HG03432 (cell line): ENCODE results near the gene DAPK1.

Experiments
- ATAC-seq: cut with Tn5 transposase; IDR thresholded peaks from one replicate; pipeline ENCODE4 v1.9.1; 2021; ENCODE audit warnings: mild to moderate bottlenecking, moderate library complexity; ENCODE audit not compliant: unreplicated experiment

Gene DAPK1

DNA sequence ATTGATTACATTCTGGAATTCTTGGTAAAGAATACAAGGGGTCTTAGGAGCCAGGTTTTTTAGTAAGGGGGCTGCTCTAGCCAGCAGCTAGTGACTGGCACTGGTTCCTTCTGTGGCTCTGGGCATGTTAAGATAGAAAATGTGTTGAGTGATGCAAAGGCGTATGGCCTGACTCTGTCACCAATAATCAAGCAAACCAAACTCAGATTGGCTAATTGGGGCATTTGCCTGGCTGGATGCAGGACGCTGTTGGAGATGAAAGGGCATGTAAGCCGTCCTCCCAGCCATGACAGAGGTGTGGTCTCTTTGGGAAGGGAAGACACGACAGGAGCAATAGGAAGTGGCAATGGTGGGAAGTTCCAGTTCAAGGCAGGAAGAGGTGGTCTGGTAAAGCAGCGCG is 140.6 kb downstream of the DAPK1 start:
- ATAC-seq: no peak

GRCh38 chr9:87639949-87640348 is 142.3 kb downstream of the DAPK1 start:
- no peak for ATAC-seq

DNA sequence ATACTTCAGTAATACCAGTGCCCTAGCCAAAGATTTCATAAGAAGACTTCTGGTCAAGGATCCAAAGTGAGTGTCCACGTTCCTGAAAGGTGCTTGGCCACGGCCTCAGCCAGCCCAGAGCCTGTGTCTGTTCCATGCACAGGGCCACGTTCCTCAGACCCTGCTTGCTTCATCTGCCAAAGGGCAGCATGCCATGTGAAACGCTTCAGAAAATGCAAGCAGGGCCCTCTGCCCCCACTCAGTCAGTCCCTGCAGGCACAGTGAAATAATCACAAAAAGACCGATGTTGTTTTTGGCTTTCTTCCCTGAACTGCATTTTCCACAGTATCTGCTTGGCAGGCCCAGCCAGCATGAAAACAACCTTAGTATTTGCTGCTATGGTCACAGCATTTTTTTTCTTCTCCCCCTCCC is 142.7 kb downstream of the DAPK1 start:
- ATAC-seq: no peak

DNA sequence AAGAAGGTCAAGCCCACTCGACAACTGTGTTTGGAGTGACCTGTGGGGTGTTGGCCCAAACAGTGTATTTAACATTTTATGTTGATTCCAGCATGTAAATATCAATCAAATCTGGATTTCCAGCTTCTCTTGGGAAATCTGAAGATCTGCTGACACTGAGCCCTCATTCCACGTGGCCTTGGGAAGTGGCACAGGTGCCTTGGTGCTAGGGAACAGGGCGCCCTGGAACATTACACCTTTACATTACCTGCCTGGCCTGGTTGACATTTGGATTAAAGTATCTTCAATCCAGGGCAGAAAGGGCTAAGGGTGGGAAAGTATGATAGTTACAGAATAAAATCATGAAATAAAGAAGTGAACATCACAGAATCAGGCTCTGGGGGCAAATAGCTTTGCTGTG is 143.4 kb downstream of the DAPK1 start:
- ATAC-seq: no peak

DNA sequence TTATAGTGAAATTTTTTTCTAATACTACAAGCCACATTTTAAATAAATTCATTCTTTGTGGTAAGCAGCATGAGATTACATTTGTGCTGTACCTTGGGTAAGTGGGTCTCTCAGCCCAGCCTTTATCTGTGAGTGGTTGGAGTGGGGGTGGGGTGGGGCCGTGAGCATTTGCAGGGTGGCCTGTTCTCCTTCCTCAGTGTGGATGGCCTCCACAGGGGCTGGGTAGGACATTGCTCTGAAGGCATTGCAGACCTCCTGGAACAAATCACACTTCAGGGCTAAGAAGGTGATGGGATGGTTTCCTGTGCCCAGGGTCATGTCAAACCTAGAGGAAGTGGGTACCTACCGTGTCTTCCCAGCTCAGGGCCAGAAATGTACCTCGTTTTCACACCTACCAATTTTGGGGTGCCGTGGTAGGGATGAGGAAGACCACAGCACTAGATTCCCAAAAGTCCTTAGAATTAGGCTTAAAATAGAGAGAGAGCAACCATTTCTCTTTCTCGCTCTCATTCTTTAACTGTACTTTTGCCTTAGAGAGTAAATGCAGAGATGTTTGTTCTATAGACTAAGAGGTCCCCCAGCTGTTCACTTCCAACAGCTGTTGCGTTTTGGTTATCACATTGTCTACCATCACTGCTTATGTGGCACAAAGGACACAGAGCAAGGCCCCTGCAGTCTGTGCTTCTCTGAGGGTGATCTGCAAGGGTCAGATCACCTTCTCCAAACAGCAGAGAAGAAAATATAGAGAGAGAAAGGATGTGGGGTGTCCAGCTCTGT is 144.9 kb downstream of the DAPK1 start:
- no peak for ATAC-seq

GRCh38 chr9:87643107-87643650 is 145.5 kb downstream of the DAPK1 start:
- ATAC-seq: no peak

- ATAC-seq: no peak
Observed at GRCh38 chr9:87643778-87644570, 146.3 kb downstream of the DAPK1 start.

DNA sequence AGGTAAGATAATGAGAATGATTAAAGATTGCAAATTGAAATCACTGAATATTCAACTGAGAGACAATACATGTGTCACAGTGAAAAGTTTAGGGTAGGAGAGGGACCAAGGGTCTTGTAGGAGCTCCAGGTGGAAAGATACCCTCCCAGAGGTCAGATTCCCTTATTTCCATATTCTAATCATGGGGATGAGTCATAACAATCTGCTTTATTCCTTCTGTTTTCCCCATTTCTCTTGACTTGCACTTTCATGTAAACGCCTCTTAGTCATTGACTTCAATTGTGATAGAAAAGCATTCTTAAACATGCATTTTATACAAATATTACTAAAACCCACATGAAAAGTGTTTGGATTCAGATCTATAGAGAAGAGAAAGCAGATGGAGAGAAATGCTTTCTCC is 147.0 kb downstream of the DAPK1 start:
- ATAC-seq: no peak

GRCh38 chr9:87646546-87646945 is 148.9 kb downstream of the DAPK1 start:
- no peak for ATAC-seq

DNA sequence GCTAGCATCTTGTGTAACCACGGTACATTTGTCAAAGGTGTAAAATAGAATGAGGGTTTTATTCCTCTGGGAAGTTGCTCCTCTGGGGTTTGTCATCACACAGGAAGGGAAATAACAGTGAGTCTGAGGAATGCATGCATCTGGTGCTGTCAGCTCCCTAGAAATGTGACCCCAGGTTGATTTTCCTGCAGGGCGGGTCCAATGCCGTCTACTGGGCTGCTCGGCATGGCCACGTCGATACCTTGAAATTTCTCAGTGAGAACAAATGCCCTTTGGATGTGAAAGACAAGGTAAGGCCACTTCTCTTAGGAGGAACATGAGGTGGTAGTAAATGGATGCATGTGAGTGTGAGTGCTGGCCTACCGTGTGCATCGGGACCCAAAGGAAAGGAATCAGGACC is 149.4 kb downstream of the DAPK1 start:
- ATAC-seq: no peak

DNA sequence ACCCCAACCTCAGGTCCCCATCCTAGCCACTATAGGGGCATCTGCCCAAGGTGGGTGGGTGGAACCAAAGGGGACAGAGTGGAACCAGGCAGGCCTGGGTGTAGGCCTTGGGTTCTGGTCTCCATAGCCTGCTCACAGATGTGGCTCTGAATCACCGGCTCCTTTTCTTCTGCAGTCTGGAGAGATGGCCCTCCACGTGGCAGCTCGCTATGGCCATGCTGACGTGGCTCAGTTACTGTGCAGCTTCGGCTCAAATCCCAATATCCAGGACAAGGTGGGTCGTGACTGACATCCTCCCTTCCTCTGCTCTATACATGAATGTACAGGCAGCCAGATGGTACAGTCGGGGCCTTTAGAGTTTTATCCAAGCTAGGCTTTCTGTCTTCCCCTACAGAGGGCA is 150.9 kb downstream of the DAPK1 start:
- ATAC-seq: no peak

- ATAC-seq: no peak
Observed at GRCh38 chr9:87650611-87651295, 153.1 kb downstream of the DAPK1 start.

DNA sequence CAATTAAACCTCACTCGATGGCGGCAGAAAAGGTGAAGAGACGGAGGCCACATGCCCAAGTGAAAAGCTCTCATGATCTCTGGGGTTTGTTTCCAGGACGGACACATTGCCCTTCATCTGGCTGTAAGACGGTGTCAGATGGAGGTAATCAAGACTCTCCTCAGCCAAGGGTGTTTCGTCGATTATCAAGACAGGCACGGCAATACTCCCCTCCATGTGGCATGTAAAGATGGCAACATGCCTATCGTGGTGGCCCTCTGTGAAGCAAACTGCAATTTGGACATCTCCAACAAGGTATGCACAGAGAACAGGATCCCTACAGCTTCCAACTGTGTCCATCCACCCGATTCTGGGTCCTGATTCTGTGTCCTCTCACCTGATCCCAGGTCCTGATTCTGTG is 153.8 kb downstream of the DAPK1 start:
- no peak for ATAC-seq

- ATAC-seq: no peak
Observed at GRCh38 chr9:87653941-87654340, 156.3 kb downstream of the DAPK1 start.

DNA sequence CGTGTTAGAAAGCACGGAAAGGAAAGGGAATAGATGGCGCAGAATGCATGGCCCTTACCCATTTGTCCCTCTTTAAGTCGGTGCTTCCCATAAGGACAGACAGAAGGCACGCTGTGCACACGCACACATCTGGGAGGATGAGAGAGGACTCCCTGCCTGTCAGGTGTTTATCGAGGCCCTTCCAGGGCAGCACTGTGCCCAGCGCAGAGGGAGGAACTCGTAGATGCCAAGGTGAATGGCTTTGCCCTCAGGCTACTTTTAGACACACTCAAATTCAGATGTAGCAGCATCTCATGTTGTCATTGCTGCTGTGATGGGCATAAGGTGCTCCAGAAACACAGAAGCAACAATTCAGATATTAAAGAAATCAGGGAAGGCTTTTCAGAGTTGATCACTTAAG is 158.1 kb downstream of the DAPK1 start:
- ATAC-seq: no peak

- no peak for ATAC-seq
Observed at GRCh38 chr9:87656485-87656884, 158.8 kb downstream of the DAPK1 start.

DNA sequence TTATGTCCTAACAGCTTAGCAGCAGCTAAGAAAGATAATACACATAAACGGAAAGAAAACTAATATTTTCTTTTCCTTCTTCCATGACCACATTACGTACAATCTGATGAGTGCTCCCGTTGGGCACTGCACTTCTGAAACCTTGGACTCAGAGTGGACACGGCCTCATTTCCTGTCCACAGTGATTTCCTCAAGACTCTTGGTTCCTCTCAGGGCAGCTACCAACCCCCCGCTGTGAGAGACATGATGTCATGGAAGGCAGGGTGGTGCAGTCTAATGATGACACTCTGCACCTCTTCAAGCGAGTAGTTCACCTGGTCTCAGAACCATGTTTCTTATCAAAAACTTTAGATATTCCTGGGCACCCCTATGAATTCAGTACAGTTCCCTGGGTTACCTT is 159.5 kb downstream of the DAPK1 start:
- ATAC-seq: no peak

DNA sequence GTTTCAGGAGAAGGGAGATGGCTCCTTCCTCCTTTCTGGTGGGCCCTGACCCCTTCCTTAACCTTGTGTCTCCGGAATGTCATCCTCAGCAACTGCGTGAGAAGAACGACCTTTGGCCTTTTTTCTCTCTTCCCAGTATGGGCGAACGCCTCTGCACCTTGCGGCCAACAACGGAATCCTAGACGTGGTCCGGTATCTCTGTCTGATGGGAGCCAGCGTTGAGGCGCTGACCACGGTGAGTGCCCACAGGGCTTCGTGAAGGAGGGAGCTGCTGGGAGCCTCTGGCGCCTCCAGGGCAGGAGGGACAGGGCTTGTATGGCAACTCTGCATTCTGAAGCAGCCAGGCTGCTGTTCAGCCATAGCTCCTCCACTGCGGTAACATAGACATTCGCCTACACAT is 160.2 kb downstream of the DAPK1 start:
- ATAC-seq: no peak

- no peak for ATAC-seq
Observed at GRCh38 chr9:87658511-87658910, 160.8 kb downstream of the DAPK1 start.

GRCh38 chr9:87659534-87660419 is 162.1 kb downstream of the DAPK1 start:
- ATAC-seq: no peak

DNA sequence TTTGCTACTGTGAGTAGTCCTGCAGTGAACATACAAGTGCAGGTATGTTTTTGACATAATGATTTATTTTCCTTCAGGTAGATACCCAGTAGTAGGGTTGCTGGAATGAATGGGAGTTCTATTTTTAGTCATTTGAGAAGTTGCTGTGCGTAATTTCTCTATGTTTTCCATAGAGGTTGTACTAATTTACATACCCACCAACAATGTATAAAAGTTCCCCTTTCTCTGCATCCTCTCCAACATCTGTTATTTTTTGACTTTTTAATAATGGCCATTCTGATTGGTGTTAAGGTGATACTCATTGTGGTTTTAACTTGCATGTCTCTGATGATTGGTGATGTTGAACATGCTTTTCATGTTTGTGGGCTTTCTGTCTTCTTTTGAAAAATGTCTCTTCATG is 163.6 kb downstream of the DAPK1 start:
- no peak for ATAC-seq
